Measurements from ENCODE around the gene PML.

PML gene

GRCh38 chr15:74008901-74009300, 14.4 kb downstream of the PML start:
- DNase-seq (ENCODE audit: low spot score) = no peak

GRCh38 chr15:74010929-74011540, 16.5 kb downstream of the PML start:
- no peak for DNase-seq (ENCODE audit: low spot score)

- no peak for DNase-seq (ENCODE audit: low spot score)
Observed at GRCh38 chr15:74011610-74012009, 17.1 kb downstream of the PML start.

- DNase-seq (ENCODE audit: low spot score) = no peak
Observed at GRCh38 chr15:74013374-74013894, 18.9 kb downstream of the PML start.

GRCh38 chr15:74019734-74020133, 25.2 kb downstream of the PML start:
- DNase-seq (ENCODE audit: low spot score) = no peak

- DNase-seq (ENCODE audit: low spot score) = no peak
Observed at GRCh38 chr15:74022706-74023470, 28.4 kb downstream of the PML start.

GRCh38 chr15:74024687-74025086, 30.2 kb downstream of the PML start:
- DNase-seq (ENCODE audit: low spot score) = no peak

GRCh38 chr15:74025436-74025835, 30.9 kb downstream of the PML start:
- no peak for DNase-seq (ENCODE audit: low spot score)

GRCh38 chr15:74027688-74028087, 33.2 kb downstream of the PML start:
- no peak for DNase-seq (ENCODE audit: low spot score)

GRCh38 chr15:74028646-74029045, 34.1 kb downstream of the PML start:
- no peak for DNase-seq (ENCODE audit: low spot score)

- DNase-seq (ENCODE audit: low spot score) = no peak
Observed at GRCh38 chr15:74032046-74032445, 37.5 kb downstream of the PML start.

- DNase-seq (ENCODE audit: low spot score) = no peak
Observed at GRCh38 chr15:74032606-74033561, 38.4 kb downstream of the PML start.

- no peak for DNase-seq (ENCODE audit: low spot score)
Observed at GRCh38 chr15:74034206-74034755, 39.8 kb downstream of the PML start.

- DNase-seq (ENCODE audit: low spot score) = no peak
Observed at GRCh38 chr15:74035121-74036017, 40.9 kb downstream of the PML start.

GRCh38 chr15:74036271-74037170, 42.0 kb downstream of the PML start:
- no peak for DNase-seq (ENCODE audit: low spot score)

GRCh38 chr15:74037171-74038117, 42.9 kb downstream of the PML start:
- no peak for DNase-seq (ENCODE audit: low spot score)

GRCh38 chr15:74038707-74039655, 44.5 kb downstream of the PML start:
- no peak for DNase-seq (ENCODE audit: low spot score)

- DNase-seq (ENCODE audit: low spot score) = no peak
Observed at GRCh38 chr15:74039656-74040010, 45.1 kb downstream of the PML start.
